Esophagus muscularis mucosa (tissue), 4 donors: ENCODE data around the gene RPA3.

Experiments used
- EP300 ChIP-seq: sonication (generic); formaldehyde crosslinking; IDR thresholded peaks from one replicate; pipeline ENCODE4 v1.6.1; 2017; ENCODE audit warnings: antibody characterized with exemption
- POLR2A ChIP-seq: fragments of 450-650 bp; IDR thresholded peaks from one replicate; pipeline ENCODE4 v1.6.1; 2017; ENCODE audit warnings: antibody characterized with exemption, moderate library complexity, mild to moderate bottlenecking, low read depth
- POLR2AphosphoS5 ChIP-seq, 2 donors: sonication (generic); formaldehyde crosslinking; IDR thresholded peaks; one replicate each; pipeline ENCODE4 v1.6.1; 2017; ENCODE audit warnings: antibody characterized with exemption in 2 of 2
- TF ChIP-seq, protein P1 (sequence below), 3 experiments: fragments of 200-600 bp in 2 of 3; fragments of 450-650 bp in 1 of 3; sonication (generic) in 2 of 3; IDR thresholded peaks; one replicate each; pipeline ENCODE4 v1.5.1; 2017 to 2019; ENCODE audit warnings: antibody characterized with exemption in 3 of 3, mild to moderate bottlenecking in 2 of 3, moderate library complexity in 1 of 3

DNA sequence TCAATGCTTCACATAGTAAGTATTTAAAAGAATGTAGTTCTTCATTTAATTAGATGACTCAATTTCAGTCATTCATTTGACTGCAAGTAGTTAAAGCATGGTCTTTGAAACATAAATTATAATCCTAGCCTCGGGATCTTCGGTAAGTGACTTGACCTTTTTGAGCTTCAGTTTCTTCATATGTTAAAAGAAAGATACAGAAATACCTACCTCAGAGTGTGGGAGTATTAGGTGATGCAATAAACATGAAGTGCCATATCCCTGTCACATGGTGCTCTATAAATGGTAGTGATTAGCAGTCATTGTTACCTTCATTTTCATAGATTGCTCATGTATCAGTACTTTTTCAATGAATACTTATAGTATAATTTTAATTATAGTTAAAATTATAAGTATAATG, 109.1 kb downstream of the RPA3 start:
- TF ChIP-seq, protein P1, sequence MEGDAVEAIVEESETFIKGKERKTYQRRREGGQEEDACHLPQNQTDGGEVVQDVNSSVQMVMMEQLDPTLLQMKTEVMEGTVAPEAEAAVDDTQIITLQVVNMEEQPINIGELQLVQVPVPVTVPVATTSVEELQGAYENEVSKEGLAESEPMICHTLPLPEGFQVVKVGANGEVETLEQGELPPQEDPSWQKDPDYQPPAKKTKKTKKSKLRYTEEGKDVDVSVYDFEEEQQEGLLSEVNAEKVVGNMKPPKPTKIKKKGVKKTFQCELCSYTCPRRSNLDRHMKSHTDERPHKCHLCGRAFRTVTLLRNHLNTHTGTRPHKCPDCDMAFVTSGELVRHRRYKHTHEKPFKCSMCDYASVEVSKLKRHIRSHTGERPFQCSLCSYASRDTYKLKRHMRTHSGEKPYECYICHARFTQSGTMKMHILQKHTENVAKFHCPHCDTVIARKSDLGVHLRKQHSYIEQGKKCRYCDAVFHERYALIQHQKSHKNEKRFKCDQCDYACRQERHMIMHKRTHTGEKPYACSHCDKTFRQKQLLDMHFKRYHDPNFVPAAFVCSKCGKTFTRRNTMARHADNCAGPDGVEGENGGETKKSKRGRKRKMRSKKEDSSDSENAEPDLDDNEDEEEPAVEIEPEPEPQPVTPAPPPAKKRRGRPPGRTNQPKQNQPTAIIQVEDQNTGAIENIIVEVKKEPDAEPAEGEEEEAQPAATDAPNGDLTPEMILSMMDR (IDR thresholded peaks at IDR 0.05) = no peak
- TF ChIP-seq EP300 (no peak), POLR2A (no peak), POLR2AphosphoS5 (IDR thresholded peaks at IDR 0.05) (no peak)
